CD4-positive, alpha-beta T cell treated with Interleukin-1 beta for 1 hour (primary cell): ENCODE results near the gene SLC16A14.
"Not testable (repeated sequence)": the region's sequence is repeated elsewhere in the genome, so short reads cannot be mapped to it uniquely, and the experiment has no call there.

Experiments
- DNase-seq, 2 donors: peaks; one replicate each; pipeline ENCODE4 v3.0.0-alpha.2; 2020 to 2022

Gene SLC16A14

DNA sequence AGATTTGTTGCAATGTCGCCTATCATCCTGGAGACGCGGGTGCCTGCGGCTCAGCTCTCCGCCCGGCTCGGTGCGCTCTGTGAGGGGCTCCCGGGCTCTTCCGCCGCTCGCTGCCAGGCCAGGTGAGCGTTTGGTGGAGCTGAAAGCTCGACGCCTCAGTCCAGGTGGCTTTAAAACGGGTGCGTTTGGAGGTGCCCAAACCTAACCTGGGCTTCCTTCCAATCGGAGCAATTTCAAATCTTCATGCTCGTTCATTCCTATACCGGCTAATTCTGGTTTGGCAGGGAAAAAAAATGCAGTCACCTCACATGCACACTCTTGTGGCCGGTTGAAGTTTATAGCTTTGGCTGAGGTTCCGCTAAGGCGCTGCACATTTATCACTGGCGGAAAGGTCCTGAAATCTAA is at the start of gene SLC16A14:
Gene SLC16A14 (minus strand): TSS at position 274 of the 405 bp plus-strand sequence. CDS start 9,572 bp downstream, outside the sequence.
- peak; percentile 12 to 17 for DNase-seq

DNA sequence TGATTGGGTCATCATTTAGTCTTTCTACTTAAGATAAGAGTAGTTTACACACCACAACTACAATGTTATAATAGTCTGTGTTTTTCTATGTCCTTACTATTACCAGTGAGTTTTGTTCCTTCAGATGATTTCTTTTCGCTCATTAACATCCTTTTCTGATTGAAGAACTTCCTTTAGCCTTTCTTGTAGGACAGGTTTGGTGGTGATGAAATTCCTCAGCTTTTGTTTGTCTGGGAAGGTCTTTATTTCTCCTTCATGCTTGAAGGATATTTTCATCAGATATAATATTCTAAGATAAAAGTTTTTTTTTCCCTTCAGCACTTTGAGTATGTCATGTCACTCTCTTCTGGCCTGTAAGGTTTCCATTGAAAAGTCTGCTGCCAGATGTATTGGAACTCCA is 38.0 kb upstream of the SLC16A14 start:
- DNase-seq = no peak

- DNase-seq = not testable (repeated sequence)
These were observed 33.2 kb upstream of the SLC16A14 start for GRCh38 chr2:230101967-230102366.

DNA sequence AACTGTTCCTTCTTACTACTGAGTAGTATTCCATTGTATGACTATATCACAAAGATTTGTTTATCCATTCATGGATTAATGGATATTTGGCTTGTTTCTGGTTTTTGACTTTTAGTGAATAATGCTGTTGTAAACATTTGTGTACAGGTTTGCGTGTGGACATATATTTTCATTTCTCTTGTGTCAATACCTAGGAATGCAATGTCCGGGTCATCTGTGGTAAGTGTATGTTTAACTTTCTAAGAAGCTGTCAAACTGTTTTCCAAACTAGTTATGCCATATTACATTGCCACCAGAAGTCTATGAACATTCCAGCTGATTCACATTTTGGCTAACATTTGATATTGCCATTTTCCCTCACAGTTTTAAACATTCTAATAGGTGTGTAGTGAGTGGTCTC is 29.1 kb upstream of the SLC16A14 start:
- DNase-seq = no peak

DNA sequence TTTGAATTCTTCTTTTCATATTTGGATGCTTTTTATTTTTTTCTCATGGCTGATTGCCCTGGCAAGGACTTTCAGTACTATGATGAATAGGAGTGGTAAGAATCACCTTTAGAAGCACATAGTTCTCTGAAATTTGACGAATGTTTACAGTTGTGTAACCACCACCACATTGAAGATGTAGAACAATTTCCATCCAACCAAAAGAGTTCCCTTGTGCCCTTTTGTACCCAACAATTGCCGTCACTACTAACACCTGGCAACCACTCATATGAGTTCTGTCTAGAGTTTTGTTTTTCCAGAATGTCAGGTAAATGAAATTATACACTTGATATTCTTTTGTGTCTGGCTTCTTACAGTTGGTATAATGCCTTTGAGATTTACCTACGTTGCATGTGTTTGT is 28.7 kb upstream of the SLC16A14 start:
- DNase-seq = no peak

- DNase-seq = no peak
These were observed 22.2 kb upstream of the SLC16A14 start for GRCh38 chr2:230090967-230091366.

DNA sequence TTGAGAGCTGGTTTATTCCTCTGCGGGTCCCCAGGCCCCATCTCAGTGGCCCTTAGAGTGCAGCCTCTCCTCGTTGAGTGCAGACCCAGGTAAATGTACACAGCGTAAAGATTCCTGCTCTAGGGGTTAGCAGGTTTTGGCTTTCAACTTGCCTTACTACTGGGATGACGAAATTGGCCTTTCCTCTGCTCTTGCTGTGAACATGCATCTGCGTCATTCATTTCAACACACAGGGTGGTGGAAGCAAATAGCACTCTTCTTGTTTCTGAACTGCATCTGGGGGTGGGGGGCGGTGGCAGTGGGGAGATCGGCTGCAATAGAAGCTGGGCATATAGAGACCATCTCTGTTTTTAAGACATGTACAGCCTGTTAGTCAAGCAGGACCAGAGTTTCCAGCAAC is 16.5 kb upstream of the SLC16A14 start:
- no peak for DNase-seq

GRCh38 chr2:230077851-230078547 is 9.3 kb upstream of the SLC16A14 start:
- DNase-seq = no peak

DNA sequence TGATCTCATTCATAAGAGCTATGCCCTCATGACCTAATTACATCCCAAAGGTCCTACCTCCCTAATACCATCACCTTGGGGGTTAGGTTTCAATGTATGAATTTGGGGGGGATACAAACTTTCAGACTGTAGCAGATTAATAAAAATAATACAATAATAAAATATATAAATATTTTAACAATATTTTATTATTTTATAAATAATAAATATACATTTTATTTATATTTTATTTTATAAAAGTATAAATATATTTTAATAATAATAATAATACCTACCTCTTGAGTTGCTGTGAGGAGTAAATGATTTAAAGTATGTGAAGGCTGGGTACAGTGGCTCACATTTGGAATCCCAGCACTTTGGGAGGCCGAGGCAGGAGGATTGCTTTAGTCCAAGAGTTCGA is 8.1 kb upstream of the SLC16A14 start:
- DNase-seq = no peak

GRCh38 chr2:230075988-230076631 is 7.4 kb upstream of the SLC16A14 start:
- no peak for DNase-seq

- DNase-seq = no peak
These were observed 2.7 kb upstream of the SLC16A14 start for GRCh38 chr2:230071421-230071820.

- DNase-seq = no peak
These were observed 678 bp upstream of the SLC16A14 start for GRCh38 chr2:230069402-230069801.

DNA sequence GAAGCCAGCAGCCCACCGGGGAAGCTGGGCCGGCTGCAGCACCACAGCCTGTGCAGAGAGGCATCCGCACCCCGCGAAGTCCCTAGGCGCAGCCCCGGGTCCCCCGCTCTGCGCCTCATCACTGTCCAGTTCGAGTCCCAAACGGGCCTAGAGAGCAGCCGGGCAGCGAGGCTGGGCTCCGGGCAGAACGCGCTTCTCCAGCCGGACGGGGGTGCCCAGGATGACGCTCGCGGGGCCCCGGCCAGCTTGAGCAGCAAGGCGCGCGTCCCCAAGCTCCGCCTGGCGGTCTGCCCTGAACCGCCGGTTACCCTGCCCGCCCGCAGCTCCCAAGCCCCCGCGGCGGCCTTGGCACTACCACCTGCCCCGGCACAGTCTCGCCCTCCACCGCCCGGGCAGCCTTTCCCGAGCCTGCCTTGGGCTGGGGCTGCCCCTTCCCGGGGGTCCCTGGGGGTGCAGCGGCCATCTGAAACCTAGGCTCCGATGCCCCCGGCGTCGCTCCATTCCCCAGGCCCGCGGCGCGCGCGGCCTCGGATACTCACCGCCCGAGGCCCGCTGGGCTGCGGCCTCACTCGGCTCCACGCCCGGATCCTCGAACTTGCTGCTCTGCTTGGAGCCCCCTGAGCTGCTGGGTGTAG is 591 bp downstream of the SLC16A14 start:
- DNase-seq = peak; percentile 11 to 22

DNA sequence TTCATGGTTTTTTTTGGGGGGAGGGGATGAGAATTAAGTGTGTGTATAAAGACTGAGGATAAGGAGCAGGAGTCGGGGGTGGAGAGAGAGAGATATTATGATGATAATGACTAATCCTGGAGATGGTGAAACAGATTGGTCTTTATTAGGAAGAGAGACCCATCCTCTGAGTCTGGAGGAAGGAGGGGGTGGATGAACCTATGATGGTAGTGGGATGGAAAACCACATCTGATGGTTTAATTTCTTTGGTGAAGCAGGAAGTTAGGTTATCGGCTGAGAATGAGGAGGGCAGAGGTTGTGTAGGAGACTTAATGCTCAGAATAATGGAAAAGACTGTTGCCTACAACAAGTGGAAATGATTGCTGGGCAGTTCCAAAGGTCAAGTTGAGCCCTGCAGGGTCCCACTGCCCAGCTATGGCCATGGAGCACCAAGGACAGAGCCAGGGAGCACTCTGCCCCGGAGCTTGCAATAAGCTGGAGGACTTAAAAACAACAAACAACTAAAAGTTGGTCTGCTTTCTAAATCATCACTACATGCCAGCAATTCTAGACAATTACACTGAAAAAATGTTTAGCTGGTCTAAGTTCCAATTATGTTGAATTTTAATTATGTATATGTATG is 7.9 kb downstream of the SLC16A14 start:
- DNase-seq = no peak

DNA sequence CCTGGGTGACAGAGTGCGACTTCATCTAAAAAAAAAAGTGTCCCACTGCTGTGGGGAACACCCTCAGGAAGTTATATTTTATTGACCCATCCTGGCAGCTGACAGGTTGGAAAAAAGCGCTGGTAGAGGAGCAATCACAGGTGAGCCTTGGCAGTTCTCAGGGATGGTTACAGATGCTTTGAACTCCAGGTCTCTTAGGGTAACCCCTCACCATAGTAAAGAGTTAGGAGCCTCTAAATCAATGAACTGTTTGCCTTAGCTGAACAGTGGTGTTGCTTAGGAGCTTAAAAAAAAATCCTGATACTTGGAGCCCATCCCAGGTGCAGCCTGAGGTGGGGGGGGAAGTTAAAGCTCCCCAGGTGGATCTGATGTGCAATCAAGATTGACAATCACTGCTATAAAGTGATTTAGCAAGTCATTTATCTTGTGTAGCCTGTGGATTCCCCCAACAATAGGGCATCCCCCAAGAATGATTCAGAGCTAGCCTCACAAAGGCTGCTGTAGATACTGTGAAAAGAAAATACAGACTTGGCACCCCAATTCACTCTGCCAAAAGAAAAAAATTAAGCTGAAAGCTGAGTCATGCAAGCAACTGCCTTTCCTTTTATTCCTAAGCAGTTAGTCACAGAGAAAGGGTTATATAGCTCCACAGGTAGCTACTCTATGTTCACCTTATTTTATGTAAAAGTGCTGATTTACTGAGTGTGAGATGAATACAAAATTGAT is 14.8 kb downstream of the SLC16A14 start:
- no peak for DNase-seq

- no peak for DNase-seq
These were observed 16.4 kb downstream of the SLC16A14 start for GRCh38 chr2:230052299-230052698.

GRCh38 chr2:230050136-230050535 is 18.6 kb downstream of the SLC16A14 start:
- DNase-seq = no peak

DNA sequence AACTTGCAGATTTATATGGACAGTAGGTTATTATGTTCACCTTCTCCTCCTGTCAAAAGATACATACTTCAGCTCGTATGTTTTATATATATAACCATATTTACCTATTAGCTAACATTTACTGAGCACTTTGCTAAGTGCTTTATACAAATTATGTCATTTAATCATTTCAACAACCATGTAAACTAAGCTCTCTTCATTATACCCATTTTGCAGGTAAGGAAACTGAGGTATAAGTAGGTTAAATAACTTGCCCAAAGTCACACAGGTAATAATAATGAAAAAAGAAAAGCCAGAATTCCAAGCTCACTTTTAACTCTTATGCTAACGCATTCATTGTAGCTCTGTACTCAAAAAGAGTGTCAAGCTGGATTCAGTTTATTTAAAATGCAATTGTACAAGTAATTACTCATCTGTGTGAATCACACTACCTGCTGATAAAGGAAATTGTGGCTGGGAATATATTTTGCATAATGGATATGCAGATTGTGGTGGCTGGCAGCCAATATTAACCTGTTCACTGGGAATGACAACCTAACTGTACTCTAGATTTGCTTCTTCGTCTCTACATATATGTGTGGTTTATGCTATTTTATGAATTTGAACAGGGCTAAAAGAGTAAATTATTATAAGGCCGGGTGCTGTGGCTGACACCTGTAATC is 20.6 kb downstream of the SLC16A14 start:
- DNase-seq = no peak

DNA sequence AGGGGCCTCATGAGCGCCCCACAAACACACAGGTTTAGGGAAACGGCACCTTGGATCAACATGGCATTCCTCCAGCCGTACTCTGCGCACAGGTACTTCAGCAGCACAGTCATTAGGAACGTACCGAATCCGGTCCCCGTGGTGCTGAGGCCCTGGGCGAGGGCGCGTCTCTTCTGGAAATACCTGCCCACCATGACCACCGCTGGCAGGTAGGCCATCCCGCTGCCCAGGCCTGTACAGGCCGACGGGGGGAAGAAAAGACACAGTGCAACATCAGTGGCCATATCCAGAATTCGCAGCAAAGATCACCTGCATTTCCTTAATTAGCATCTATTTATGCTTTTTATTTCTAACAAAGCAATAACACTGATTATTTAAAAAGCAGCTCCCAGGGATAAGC is 22.2 kb downstream of the SLC16A14 start:
- no peak for DNase-seq

DNA sequence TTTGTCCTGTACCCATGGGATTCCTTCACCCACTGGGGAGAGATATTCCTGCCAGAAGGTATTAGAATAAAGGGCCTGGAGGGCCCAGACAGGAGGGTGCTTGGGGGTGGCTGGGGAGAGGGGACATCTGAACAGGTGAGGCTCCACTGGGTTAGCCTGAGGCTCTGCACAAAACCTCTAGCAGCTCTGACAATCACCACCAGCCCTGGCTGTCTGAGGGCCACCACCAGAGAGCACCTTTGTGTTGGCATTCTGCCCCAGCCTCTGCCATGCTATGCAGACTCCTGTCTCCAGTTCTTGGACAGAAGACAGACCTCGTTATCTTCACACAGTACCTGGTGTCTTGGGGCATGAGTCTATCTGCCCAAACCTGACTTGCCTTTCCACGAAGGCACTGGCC is 25.3 kb downstream of the SLC16A14 start:
- DNase-seq = no peak

DNA sequence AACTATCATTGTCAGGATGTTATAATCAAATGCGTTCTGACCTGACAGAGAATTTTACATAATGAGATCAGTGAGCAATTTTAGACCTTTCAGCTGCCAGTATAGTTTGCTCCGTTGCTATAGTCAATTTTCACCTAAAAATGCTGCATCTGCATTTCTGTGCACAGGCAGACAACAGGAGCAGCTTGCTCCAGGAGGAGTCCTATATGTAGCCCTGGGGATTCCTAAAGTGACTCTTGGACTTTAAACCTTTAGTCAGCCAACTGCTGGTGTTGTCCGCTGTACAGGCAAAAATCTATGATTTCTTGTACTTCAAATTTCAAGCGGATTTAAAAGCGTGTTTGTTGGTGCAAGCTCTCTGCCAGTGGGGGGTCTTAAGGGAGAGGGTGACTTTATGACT is 25.7 kb downstream of the SLC16A14 start:
- no peak for DNase-seq

- DNase-seq = no peak
These were observed 26.5 kb downstream of the SLC16A14 start for GRCh38 chr2:230042195-230042594.

GRCh38 chr2:230023313-230023712 is 45.4 kb downstream of the SLC16A14 start:
- DNase-seq = no peak
